H7 (cell line): Measurements from ENCODE around the gene SIGLEC1. TPM values are rescaled to one million over a fixed set of nuclear protein-coding genes. Genes with fewer than 3 reads are reported as not detected.

Experiments
- DNase-seq: peaks from one replicate; pipeline ENCODE4 v3.0.0; 2012
- H3K27me3 ChIP-seq: 2 replicates; pipeline ENCODE4 v1.6.0; 2011; ENCODE audit warnings: mild to moderate bottlenecking, low read length; ENCODE audit not compliant: control insufficient read depth, insufficient read depth
- H3K36me3 ChIP-seq: replicated peaks from 2 replicates; pipeline ENCODE4 v1.5.1; 2011; ENCODE audit warnings: low read length; ENCODE audit not compliant: control insufficient read depth, insufficient read depth
- H3K4me3 ChIP-seq: 2 replicates; pipeline ENCODE4 v1.5.1; 2011; ENCODE audit warnings: low read depth, mild to moderate bottlenecking, control low read depth, low read length, moderate library complexity; ENCODE audit not compliant: insufficient read depth
- total RNA-seq: library from RNA; depleted of rRNA; stranded (reverse); fragments of >200 nt; shearing (Covaris generic); gene quantifications from 2 replicates; pipeline ENCODE4 v1.2.3, GENCODE V29; 2014

The SIGLEC1 gene
- total RNA-seq, 1 experiment from 2014 or later = not detected

DNA sequence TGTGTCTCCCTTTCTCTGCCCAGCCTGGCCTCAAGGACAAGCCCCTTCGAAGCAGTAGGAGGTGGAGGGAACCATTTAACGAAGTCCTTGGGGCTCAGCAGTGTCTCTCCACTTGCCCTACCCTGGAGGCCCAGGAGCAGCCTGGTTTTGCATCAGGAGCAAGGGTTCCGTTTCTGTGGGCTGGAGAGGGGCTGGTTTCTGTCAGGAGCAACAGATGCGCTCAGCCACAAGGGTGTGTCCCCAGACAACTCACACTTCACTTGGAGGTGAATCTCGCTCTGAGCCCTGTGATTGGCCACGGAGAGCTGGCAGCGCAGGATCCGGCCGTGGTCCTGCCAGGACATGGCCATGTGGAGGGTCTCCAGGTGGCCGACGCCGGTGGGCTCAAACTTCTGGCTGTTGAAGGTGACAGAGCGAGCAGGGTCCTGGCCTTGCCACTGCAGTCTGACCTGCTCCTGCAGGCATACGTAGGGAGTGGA, 6.9 kb downstream of the SIGLEC1 start:
- Histone ChIP-seq H3K36me3 (no peaks in the 10 kb centered on the region), H3K4me3 (no peak overlapping the region), H3K27me3 (no peaks in the 10 kb centered on the region)
- DNase-seq = no peak

DNA sequence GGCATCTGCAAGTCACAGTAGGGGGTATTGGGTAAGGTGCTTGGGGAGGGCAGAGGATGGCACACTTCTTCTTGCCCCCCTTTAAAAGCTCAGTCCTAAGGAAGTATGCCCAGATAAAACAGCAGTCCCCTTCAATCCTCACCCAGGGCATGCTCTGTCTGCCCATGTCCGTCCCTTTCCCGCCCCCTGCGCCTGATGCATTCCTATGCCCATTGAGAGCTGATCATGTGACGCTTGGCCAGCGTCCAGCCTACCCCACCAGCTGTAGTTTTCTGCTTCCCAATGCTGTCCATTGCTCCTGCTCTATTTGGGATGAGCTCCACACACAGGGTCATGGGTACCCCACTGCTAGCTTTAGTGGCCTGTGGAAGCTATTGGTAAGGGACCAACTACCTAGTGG, 8.3 kb downstream of the SIGLEC1 start:
- Histone ChIP-seq H3K27me3 (no peaks in the 10 kb centered on the region), H3K36me3 (no peaks in the 10 kb centered on the region), H3K4me3 (no peak overlapping the region)
- no peak for DNase-seq

DNA sequence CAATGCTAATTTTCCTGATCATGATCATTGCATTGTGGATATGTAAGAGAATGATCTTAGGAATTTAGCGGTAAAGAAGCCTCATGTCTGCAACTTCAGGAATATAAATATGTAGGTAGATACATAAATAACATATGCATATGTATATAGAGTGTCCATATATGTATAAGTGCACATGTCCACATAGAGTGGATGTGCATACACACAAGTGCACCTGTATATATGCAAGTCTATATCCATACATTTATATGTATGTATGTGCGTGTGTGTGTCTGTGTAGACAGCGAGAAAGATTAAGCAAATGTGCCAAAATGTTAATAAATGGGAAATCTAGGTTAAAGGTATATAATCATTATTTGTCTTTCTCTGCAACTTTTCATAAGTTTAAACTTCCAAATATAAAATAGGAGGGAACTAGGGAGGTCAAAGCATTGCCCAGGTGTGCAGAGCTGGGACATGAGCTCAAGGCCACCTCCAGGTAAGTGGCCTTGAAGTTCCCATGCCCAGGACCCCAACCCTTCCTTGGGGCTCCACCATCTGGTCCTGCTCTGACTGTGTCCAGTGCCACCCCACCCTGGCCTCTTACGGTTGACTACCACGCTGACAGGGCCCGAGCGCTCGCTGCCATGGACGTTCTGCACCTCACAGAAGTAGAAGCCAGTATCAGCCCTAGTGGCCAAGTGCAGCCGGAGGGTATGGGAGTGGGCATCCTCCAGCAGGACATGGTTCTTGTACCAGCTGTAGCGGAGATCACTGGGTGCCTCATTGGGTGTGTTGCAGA, 9.6 kb downstream of the SIGLEC1 start:
- no peaks in the 10 kb centered on the region for H3K36me3 ChIP-seq
- no peak for DNase-seq
- H3K4me3 ChIP-seq = no peak overlapping the region
- H3K27me3 ChIP-seq = no peaks in the 10 kb centered on the region

DNA sequence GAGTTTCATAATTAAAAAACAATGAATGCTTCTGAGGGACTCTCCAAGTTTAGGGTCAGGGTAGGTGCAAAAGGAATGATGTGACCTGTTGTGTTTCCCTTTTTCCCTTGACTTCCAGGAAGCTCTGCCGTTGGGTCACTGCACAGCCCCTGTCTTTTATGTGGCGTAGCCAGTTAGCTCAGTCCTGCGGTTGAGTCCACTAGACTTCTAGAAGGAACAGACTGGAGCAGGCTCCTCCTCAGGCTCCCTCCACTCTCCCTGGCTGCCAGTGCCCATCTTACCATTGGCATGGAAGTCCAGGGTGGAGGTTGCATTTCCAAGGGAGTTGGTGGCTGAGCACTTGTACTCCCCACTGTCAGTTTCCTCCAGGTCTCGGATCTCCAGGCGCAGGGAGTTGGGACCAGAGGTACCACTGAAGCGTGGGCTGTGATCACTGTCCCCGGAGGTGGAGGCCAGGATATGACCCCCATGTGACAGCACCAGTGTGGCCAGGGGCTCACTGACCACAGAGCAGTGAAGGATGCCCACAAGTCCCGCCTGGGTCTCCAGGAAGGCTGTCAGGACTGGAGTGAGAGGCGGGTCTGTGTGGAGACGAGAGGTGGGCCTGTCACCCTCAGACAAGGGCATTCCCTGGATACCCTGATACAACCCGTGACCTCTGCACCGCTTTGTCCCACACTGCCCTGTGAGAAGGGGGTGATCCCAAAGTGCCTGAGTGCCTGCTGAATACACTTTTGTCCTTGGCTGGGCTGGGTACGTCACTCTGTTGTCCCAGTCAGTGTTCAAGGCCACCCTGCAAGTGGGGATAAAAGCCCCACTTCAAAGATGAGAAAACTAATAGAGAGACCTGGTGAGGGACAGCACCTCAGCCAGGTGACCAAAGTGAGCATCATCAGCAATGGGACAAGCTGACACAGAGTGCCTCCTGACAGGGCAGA, 11.1 kb downstream of the SIGLEC1 start:
- peak; percentile 23 for DNase-seq
- no peaks in the 10 kb centered on the region for H3K36me3 ChIP-seq
- no peaks in the 10 kb centered on the region for H3K27me3 ChIP-seq
- H3K4me3 ChIP-seq = no peak overlapping the region

DNA sequence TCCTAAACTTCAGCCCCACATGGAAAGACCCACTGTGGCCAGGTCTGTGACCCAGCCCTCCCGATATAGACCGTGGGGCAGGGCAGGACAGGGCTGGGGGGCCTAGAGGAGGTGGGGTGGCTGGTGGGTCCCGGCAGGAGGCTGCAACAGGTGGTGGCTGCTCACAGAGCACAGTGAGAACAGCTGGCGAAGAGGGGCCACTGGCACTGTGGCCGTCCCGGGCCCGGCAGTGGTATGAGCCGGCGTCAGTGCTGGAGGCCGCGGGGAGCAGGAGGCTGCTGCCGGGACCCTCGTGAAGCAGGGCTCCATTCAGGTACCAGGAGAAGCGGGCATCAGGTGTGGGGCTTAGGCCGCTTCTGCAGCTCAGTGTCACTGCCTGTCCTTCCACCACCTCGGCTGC, 13.4 kb downstream of the SIGLEC1 start:
- Histone ChIP-seq H3K4me3 (no peak overlapping the region), H3K27me3 (no peaks in the 10 kb centered on the region), H3K36me3 (no peaks in the 10 kb centered on the region)
- peak; percentile 55 for DNase-seq

DNA sequence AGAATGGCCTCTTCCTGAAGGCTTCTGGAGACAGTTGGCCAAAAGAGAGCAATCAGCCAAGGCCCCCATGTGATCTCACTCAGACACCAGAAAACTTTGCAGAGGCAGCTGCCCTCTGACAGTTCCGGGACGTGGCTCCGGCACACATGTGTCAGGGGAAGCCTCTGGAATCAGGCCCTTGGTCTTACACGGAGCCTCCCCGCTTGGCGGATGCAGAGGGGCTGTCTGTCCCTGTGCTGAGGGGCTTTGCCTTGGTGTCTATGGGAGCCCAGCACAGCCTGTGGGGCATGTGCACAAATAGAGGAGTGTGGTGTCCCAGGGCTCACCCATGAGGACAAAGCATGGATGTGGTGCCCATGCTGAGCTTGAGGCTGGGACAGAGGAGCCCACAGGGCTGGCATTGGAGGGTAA, 13.8 kb downstream of the SIGLEC1 start:
- Histone ChIP-seq H3K27me3 (no peaks in the 10 kb centered on the region), H3K4me3 (no peak overlapping the region), H3K36me3 (no peaks in the 10 kb centered on the region)
- no peak for DNase-seq

DNA sequence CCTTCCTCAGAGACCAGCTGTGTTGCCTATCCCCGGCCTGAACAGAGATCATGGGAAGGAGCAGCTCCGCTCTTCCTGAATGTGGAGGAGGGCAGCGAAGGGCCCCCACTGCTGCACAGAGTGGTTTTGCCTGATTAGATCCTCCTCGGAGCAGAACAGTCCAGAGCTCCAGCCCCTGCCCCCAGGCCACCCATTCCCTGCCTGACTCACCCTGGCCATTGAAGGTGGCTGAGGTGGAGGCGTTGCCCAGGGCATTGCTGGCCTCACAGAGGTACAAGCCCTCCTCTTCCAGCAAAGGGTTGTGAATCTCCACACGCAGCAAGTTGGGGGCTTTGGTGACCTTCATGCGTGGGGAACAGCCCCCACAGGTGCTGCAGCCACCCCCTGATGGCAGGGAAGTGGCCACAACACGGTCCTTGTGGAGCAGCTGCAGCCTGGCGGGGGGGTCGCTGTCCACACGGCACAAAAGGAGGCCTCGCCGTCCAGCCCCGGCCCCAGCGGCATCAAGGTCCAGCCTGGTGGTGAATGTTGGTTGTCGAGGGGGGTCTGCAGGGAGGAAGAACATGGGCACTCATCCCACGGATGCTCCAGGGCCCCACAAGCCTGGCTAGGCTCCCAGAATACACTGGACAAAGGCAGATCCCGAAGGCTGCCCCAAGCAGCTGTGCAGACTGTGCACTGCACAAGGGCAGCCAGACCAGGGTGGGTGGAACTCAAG, 14.7 kb downstream of the SIGLEC1 start:
- H3K36me3 ChIP-seq = no peaks in the 10 kb centered on the region
- DNase-seq = peak; percentile 47
- H3K4me3 ChIP-seq = no peak overlapping the region
- no peaks in the 10 kb centered on the region for H3K27me3 ChIP-seq

DNA sequence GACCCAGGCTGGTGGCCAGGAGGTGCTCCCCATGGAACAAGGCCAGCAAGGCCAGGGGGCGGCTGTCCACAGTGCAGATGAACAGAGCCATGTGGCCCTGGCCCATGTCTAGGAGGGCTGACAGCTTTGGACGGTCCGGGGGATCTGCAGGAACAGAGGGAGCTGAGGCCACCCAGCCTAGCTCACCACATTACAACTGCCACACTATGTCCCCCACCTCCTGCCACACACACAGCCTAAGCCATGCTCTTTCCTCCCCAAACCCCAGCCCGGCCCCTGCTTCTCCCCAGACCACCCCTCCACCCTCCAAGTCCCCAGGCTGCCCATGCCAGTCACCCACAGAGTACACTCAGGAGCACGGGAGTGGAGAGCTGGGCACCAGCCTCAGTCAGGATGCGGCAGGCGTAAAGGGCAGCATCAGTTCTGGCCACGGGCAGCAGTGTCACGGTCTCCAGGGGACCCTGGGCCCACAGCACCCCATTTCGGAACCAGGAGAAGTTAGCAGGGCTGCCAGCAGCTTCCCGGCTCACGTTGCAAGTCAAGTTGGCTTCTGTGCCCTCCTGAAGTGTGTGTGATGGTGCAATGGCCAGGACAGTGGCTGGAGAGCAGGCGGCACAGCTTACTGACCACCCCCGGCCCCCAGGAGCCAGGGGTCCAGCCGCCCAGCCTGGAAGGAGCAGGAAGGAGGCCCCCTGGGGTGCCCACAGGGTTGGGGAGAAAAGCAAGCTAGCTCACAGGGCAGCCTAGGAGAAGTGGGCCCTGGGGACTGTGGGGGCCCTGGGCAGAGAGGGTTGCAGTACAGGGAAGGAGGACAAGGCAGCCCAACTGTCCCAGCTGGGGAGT, 15.4 kb downstream of the SIGLEC1 start:
- DNase-seq = peak; percentile 51
- Histone ChIP-seq H3K27me3 (no peaks in the 10 kb centered on the region), H3K36me3 (no peaks in the 10 kb centered on the region)

DNA sequence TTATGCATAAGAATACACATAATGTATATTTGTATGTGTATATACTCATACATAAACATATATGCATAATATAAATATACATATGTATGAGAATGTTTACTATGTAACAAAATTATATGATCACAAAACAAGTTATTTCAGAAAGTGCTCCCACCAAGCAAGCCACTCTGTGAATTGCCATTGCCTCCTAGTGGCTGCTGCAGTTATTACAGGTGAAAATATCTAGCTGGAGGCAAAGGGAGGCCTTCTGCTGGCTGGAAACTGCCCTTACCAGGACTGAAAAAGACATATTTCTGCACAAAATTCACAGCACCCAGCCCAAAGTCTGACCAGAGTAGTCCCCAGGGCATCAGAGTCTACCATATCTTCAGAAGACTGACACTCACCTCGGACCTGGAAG, 16.2 kb downstream of the SIGLEC1 start:
- Histone ChIP-seq H3K4me3 (no peak overlapping the region), H3K36me3 (no peaks in the 10 kb centered on the region), H3K27me3 (no peaks in the 10 kb centered on the region)
- peak; percentile 75 for DNase-seq

More for the DNA sequence above, 15.4 kb downstream of the SIGLEC1 start:
- no peak overlapping the region for H3K4me3 ChIP-seq

DNA sequence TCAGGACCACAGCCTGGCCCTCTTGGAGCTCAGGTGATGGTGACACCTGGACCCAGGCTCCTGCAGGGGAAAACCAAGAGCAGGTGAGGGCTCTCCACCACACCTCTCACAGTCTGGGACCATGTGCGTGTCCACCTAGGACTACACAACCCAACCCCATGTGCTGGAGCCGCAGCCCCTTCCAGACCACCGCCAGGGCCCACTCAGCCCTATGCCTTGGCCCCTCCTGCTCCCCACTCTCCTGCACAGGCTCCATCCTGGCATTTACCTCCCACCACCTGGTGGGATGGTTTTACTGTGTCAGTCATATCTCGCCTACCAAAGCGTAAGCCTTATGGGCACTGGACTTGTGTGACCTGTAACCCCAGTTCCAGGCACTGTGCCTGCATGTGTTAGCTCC, 17.5 kb downstream of the SIGLEC1 start:
- Histone ChIP-seq H3K36me3 (no peaks in the 10 kb centered on the region), H3K27me3 (no peaks in the 10 kb centered on the region), H3K4me3 (no peak overlapping the region)
- no peak for DNase-seq

DNA sequence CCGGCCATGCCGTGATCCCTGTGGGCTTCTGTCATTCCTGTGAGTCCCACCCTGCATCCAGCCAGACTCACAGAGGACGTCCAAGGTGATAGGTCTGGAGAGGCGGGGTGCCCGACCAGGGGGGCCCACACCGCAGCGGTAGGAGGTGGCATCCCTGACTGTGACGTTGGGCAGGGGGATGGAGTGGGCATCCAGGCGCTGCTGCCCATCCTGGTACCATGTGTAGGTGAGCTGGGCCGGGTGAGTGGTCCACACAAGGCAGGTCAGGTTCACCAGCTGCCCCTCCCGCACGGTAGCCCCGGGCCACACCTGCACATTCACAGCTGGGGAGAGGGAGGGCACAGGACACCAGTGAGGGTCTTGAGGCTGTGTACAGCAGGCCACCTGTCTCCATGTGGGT, 19.0 kb downstream of the SIGLEC1 start:
- DNase-seq = no peak
- no peaks in the 10 kb centered on the region for H3K36me3 ChIP-seq
- H3K27me3 ChIP-seq = no peaks in the 10 kb centered on the region
- no peak overlapping the region for H3K4me3 ChIP-seq

DNA sequence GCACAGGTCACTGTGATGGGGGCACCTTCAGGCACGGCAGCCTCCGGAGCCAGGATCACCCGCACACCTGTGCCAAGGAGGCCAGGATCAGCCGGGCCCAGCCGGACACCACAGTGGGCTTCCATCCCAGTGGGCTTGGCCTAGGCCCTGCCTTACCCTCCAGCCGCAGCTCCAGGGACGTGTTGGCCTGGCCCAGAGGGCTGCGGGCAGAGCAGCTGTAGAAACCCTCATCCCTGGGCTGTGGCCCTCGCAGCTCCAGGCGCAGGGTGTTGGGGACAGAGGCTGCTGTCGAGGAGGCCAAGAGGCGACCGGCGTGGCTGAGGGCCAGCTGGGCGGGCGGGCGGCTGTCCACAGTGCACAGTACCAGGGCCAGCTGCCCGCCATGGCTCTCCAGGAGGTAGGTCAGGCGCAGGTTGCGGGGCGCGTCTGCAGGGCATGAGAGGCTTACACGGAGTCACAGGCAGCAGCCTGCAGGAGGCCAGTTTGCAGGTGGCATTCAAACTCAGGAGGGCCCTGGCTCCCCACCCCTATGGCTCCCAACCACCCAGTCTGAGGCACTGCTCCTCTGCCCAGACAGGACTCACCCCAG, 19.6 kb downstream of the SIGLEC1 start:
- DNase-seq = peak; percentile 53
- Histone ChIP-seq H3K27me3 (no peaks in the 10 kb centered on the region), H3K4me3 (no peak overlapping the region), H3K36me3 (no peaks in the 10 kb centered on the region)

DNA sequence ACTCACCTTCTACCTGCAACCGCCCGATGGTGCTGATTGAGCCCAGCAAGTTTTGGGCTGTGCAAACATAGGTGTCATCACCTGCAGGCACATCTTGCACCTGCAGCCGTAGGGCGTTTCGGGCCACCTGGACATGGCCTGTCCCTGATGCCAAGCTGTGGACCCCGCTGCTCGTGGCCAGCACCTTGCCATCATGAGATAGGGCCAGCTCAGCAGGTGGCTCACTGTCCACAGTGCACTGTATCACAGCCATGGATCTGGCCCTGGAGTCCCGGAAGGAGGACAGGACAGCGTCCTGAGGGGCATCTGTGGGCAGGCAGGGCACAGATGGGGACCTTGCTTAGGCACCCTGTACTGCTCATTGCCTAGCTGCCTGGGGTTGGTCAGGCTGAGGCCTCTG, 20.5 kb downstream of the SIGLEC1 start:
- no peaks in the 10 kb centered on the region for H3K27me3 ChIP-seq
- no peak overlapping the region for H3K4me3 ChIP-seq
- no peak for DNase-seq
- no peaks in the 10 kb centered on the region for H3K36me3 ChIP-seq
